Erythroblast (primary cell): ENCODE data around the gene OAF.

Source experiments
- GATA1 ChIP-seq: IDR thresholded peaks from 2 replicates; pipeline ENCODE4 v1.6.1; 2011; ENCODE audit warnings: low read depth, mild to moderate bottlenecking, control low read depth, low read length, moderate library complexity
- POLR2A ChIP-seq: IDR thresholded peaks from 2 replicates; pipeline ENCODE4 v1.6.1; 2011; ENCODE audit warnings: mild to moderate bottlenecking, low read length

DNA sequence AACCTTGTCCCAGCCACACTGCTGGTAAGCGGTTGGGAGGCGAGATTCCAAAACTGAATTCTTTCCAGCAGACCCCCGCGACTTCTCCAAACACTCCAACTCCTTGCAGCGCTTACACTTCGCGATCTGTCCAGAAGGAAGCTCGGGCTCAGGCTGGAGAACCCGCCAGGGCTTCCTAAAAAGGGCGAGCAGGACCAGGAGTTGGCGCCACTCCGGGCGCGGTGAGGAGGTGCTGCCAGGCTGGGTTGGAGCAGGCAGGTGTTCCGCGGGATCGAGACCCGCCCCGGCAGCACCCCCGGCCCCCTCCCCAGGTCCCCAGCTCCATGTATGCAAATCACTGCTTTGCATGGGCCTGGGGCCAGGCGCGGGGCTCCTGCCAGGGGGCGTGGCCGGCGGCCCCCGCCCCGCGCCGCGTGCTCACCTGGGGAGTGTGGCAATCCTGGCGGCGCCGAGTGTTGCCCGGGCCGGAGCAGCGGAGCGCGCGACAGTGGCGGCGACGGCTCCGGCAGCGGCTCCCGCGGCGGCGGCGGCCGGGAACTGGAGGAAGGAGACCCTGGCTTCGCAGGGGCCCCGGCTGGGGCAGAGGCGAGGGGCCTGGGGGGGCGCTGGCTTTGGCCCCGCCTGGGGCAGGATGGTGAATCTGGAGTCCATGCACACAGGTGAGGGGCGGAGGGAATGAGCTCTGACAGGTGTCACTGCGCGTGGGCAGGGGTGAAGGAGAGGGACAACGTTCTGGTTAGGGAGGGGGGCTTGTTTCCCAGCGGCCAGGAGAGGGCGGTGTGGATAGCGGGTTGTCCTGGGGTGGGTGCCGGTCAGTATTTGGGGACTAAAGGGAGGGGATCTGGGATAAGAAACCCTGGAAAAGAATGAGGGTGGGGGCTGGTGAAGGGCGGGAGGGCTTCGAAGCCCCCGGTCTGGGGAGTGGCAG lies 29.1 kb downstream of the OAF start, which contains the start of gene POU2F3:
- no peak for TF ChIP-seq POLR2A
- TF ChIP-seq GATA1, result no peak
